H9 (cell line): ENCODE measurements around the gene STMN3. TPM values are rescaled to one million over a fixed set of nuclear protein-coding genes. Genes with fewer than 3 reads are reported as not detected.

ENCODE experiments used
- DNase-seq: peaks from one replicate; pipeline ENCODE4 v3.0.0-alpha.2; 2017
- H2AFZ ChIP-seq: one replicate; pipeline ENCODE4 v1.6.1; 2013; ENCODE audit warnings: mild to moderate bottlenecking, low read length, control low read depth, moderate library complexity
- H2AK5ac ChIP-seq: 2 replicates; pipeline ENCODE4 v1.6.1; 2013; ENCODE audit warnings: low read length, control low read depth, mixed read lengths; ENCODE audit not compliant: insufficient read length
- H2BK120ac ChIP-seq: one replicate; pipeline ENCODE4 v1.6.1; 2013; ENCODE audit warnings: low read depth, mild to moderate bottlenecking, low read length, control low read depth, inconsistent platforms; ENCODE audit not compliant: poor library complexity, severe bottlenecking
- H2BK12ac ChIP-seq: 2 replicates; pipeline ENCODE4 v1.6.1; 2013; ENCODE audit warnings: low read length, control low read depth, mixed read lengths, low read depth; ENCODE audit not compliant: insufficient read length
- H2BK15ac ChIP-seq: 2 replicates; pipeline ENCODE4 v1.6.1; 2013; ENCODE audit warnings: low read depth, low read length, control low read depth
- H2BK20ac ChIP-seq: one replicate; pipeline ENCODE4 v1.6.1; 2013; ENCODE audit warnings: low read depth, mild to moderate bottlenecking, low read length, control low read depth, inconsistent platforms; ENCODE audit not compliant: poor library complexity, severe bottlenecking
- H2BK5ac ChIP-seq: 2 replicates; pipeline ENCODE4 v1.6.1; 2013; ENCODE audit warnings: low read length, control low read depth, mixed read lengths; ENCODE audit not compliant: insufficient read length
- H3K14ac ChIP-seq: 2 replicates; pipeline ENCODE4 v1.6.1; 2013; ENCODE audit warnings: low read length, control low read depth; ENCODE audit not compliant: insufficient read depth
- H3K18ac ChIP-seq: 2 replicates; pipeline ENCODE4 v1.6.1; 2013; ENCODE audit warnings: low read depth, mild to moderate bottlenecking, mixed read lengths, low read length, control low read depth; ENCODE audit not compliant: insufficient read length
- H3K23ac ChIP-seq: 2 replicates; pipeline ENCODE4 v1.6.1; 2013; ENCODE audit warnings: low read length, control low read depth, mixed read lengths, low read depth; ENCODE audit not compliant: insufficient read length
- H3K23me2 ChIP-seq: 2 replicates; pipeline ENCODE4 v1.6.1; 2013; ENCODE audit warnings: low read depth, mild to moderate bottlenecking, mixed read lengths, low read length, control low read depth; ENCODE audit not compliant: insufficient read length, poor library complexity, severe bottlenecking
- H3K27ac ChIP-seq: 2 replicates; pipeline ENCODE4 v1.5.1; 2013; ENCODE audit warnings: low read length, control low read depth, mixed read lengths, low read depth; ENCODE audit not compliant: insufficient read length
- H3K27me3 ChIP-seq: 2 replicates; pipeline ENCODE4 v1.6.1; 2013; ENCODE audit warnings: low read length, control low read depth, inconsistent platforms; ENCODE audit not compliant: insufficient read depth
- H3K4ac ChIP-seq: 2 replicates; pipeline ENCODE4 v1.6.1; 2013; ENCODE audit warnings: low read depth, mild to moderate bottlenecking, control low read depth, inconsistent platforms, low read length, moderate library complexity
- H3K4me1 ChIP-seq: 2 replicates; pipeline ENCODE4 v1.6.1; 2013; ENCODE audit warnings: low read length, control low read depth, inconsistent platforms; ENCODE audit not compliant: insufficient read depth
- H3K4me2 ChIP-seq: 2 replicates; pipeline ENCODE4 v1.6.1; 2013; ENCODE audit warnings: low read length, control low read depth, mixed read lengths; ENCODE audit not compliant: insufficient read length, insufficient read depth
- H3K56ac ChIP-seq: 2 replicates; pipeline ENCODE4 v1.6.1; 2013; ENCODE audit warnings: low read depth, mild to moderate bottlenecking, mixed read lengths, low read length, control low read depth; ENCODE audit not compliant: insufficient read length
- H3K79me1 ChIP-seq: 2 replicates; pipeline ENCODE4 v1.6.1; 2013; ENCODE audit warnings: low read depth, mild to moderate bottlenecking, moderate library complexity, low read length, control low read depth, inconsistent platforms; ENCODE audit not compliant: insufficient read depth, poor library complexity, severe bottlenecking
- H3K79me2 ChIP-seq: 2 replicates; pipeline ENCODE4 v1.6.1; 2013; ENCODE audit warnings: low read length, control low read depth, inconsistent platforms; ENCODE audit not compliant: insufficient read depth
- H3K9ac ChIP-seq: 2 replicates; pipeline ENCODE4 v1.6.1; 2013; ENCODE audit warnings: low read length, control low read depth, mixed read lengths; ENCODE audit not compliant: insufficient read length; ENCODE audit errors: extremely low read depth
- H3K9me3 ChIP-seq: one replicate; pipeline ENCODE4 v1.6.1; 2013; ENCODE audit warnings: low read depth, low read length, inconsistent platforms; ENCODE audit not compliant: control insufficient read depth
- H3T11ph ChIP-seq: one replicate; pipeline ENCODE4 v1.6.1; 2013; ENCODE audit warnings: mild to moderate bottlenecking, low read length, control low read depth, inconsistent platforms
- H4K20me1 ChIP-seq: one replicate; pipeline ENCODE4 v1.6.1; 2013; ENCODE audit not compliant: control insufficient read depth, insufficient read length, insufficient read depth
- H4K5ac ChIP-seq: 2 replicates; pipeline ENCODE4 v1.6.1; 2013; ENCODE audit warnings: low read depth, mild to moderate bottlenecking, mixed read lengths, low read length, control low read depth; ENCODE audit not compliant: insufficient read length
- H4K8ac ChIP-seq: replicated peaks from 2 replicates; pipeline ENCODE4 v1.6.1; 2013; ENCODE audit warnings: low read length, control low read depth, mixed read lengths, low read depth; ENCODE audit not compliant: insufficient read length
- H4K91ac ChIP-seq: 2 replicates; pipeline ENCODE4 v1.6.1; 2013; ENCODE audit warnings: low read depth, mild to moderate bottlenecking, moderate library complexity, mixed read lengths, low read length, control low read depth; ENCODE audit not compliant: insufficient read length
- H3K27ac Mint-ChIP-seq, 3 experiments: 2 replicates in 2 of 3; 3 replicates in 1 of 3; pipeline ENCODE4 v1.8.0; 2020 to 2021; ENCODE audit warnings: mixed read lengths in 3 of 3, mild to moderate bottlenecking in 1 of 3, moderate library complexity in 1 of 3
- H3K27me3 Mint-ChIP-seq: 2 replicates; pipeline ENCODE4 v1.8.0; 2021; ENCODE audit warnings: low read depth, mild to moderate bottlenecking, moderate library complexity, mixed read lengths
- H3K36me3 Mint-ChIP-seq, 3 experiments: 2 replicates in 2 of 3; 3 replicates in 1 of 3; pipeline ENCODE4 v1.8.0; 2020 to 2021; ENCODE audit warnings: low read depth in 3 of 3, mixed read lengths in 3 of 3; ENCODE audit not compliant: insufficient read depth in 1 of 3
- H3K4me1 Mint-ChIP-seq, 2 experiments: 2 replicates each; pipeline ENCODE4 v1.8.0; 2020; ENCODE audit warnings: mixed read lengths in 2 of 2
- H3K4me3 Mint-ChIP-seq, 2 experiments: 2 replicates in 1 of 2; 3 replicates in 1 of 2; pipeline ENCODE4 v1.8.0; 2020 to 2021; ENCODE audit warnings: mild to moderate bottlenecking in 2 of 2, mixed read lengths in 2 of 2, moderate library complexity in 1 of 2
- H3K9me3 Mint-ChIP-seq, 2 experiments: 2 replicates in 1 of 2; 3 replicates in 1 of 2; pipeline ENCODE4 v1.8.0; 2020; ENCODE audit warnings: mild to moderate bottlenecking in 2 of 2, mixed read lengths in 2 of 2, moderate library complexity in 1 of 2
- WGBS: extraction: QIAGEN DNeasy Blood & Tissue Kit; methylation state at CpG from one replicate; pipeline ENCODE4 v1.1.7; 2013; ENCODE audit warnings: missing lambda C conversion rate, low lambda C conversion rate, mixed read lengths; ENCODE audit not compliant: insufficient read length; ENCODE audit errors: extremely low coverage; 5-methylcytosine and 5-hydroxymethylcytosine counted together
- total RNA-seq: library from RNA; stranded (reverse); gene quantifications from 2 replicates; pipeline ENCODE4 v1.2.1, GENCODE V29; 2021
- TF ChIP-seq, protein P1 (sequence below): fragments of 200-600 bp; sonication (generic); conservative IDR thresholded peaks from 3 replicates; pipeline ENCODE4 v1.8.0; 2021; ENCODE audit warnings: antibody characterized with exemption, mild to moderate bottlenecking

STMN3 gene
- total RNA-seq, 1 experiment from 2014 or later = 54.0 TPM

- Histone ChIP-seq H4K20me1 (no peaks in the 10 kb centered on the region), H3T11ph (no peak overlapping the region), H2BK20ac (no peak overlapping the region), H3K56ac (no peak overlapping the region), H2BK5ac (no peak overlapping the region), H4K5ac (no peak overlapping the region), H3K79me2 (no peaks in the 10 kb centered on the region), H2AK5ac (no peak overlapping the region), H3K4ac (no peak overlapping the region), H3K23me2 (peaks cover 11% of the 10 kb centered on the region), H3K9me3 (no peaks in the 10 kb centered on the region), H3K9ac (no peak overlapping the region), H3K27me3 (no peaks in the 10 kb centered on the region; the same call in 1 of the 2 replicates), H3K27ac (no peak overlapping the region), H3K18ac (no peak overlapping the region), H2BK120ac (no peak overlapping the region), H4K91ac (no peak overlapping the region), H2BK15ac (no peak overlapping the region), H3K14ac (no peak overlapping the region), H3K23ac (no peak overlapping the region), H2AFZ (no peak overlapping the region), H3K4me2 (no peak overlapping the region), H3K4me1 (no peaks in the 10 kb centered on the region; the same call in 1 of the 2 replicates), H4K8ac (no peak overlapping the region), H2BK12ac (no peak overlapping the region), H3K79me1 (no peaks in the 10 kb centered on the region)
- H3K36me3 Mint-ChIP-seq = peaks cover 4 to 15% (median 13%) of the 10 kb centered on the region in 3 experiments; a peak in 6 of 7 replicates
- DNase-seq = no peak
- peaks cover 3% of the 10 kb centered on the region for H3K27me3 Mint-ChIP-seq
- TF ChIP-seq, protein P1, sequence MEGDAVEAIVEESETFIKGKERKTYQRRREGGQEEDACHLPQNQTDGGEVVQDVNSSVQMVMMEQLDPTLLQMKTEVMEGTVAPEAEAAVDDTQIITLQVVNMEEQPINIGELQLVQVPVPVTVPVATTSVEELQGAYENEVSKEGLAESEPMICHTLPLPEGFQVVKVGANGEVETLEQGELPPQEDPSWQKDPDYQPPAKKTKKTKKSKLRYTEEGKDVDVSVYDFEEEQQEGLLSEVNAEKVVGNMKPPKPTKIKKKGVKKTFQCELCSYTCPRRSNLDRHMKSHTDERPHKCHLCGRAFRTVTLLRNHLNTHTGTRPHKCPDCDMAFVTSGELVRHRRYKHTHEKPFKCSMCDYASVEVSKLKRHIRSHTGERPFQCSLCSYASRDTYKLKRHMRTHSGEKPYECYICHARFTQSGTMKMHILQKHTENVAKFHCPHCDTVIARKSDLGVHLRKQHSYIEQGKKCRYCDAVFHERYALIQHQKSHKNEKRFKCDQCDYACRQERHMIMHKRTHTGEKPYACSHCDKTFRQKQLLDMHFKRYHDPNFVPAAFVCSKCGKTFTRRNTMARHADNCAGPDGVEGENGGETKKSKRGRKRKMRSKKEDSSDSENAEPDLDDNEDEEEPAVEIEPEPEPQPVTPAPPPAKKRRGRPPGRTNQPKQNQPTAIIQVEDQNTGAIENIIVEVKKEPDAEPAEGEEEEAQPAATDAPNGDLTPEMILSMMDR = no peak
- WGBS = no CpG with 5 or more reads among the region's 3 CpGs
- peaks cover 21 to 31% of the 10 kb centered on the region in 2 experiments for H3K4me1 Mint-ChIP-seq
- peak overlapping the region in 1 of 2 experiments; percentile 48; a peak in 1 of 5 replicates for H3K4me3 Mint-ChIP-seq
- no peaks in the 10 kb centered on the region for H3K9me3 Mint-ChIP-seq
- no peak overlapping the region for H3K27ac Mint-ChIP-seq
Observed at GRCh38 chr20:63656451-63656850, 3.2 kb upstream of the STMN3 start.
